Thyroid gland (tissue), 4 donors: ENCODE data around the gene MOSPD2. TPM values are rescaled to one million over a fixed set of nuclear protein-coding genes. Genes with fewer than 3 reads are reported as not detected.

Experiments
- DNase-seq, 2 donors: peaks; one replicate each; pipeline ENCODE4 v3.0.0-alpha.2; 2019
- H3K27ac ChIP-seq, 3 donors: fragments of 200-600 bp; sonication (generic); 1 replicate in 2 of 3; 2 replicates in 1 of 3; pipeline ENCODE4 v1.5.1; 2016 to 2019; ENCODE audit warnings: mild to moderate bottlenecking in 1 of 3, moderate library complexity in 1 of 3
- H3K27me3 ChIP-seq: fragments of 200-600 bp; sonication (generic); one replicate; pipeline ENCODE4 v1.5.1; 2019
- H3K36me3 ChIP-seq, 2 donors: fragments of 200-600 bp; sonication (generic); one replicate each; pipeline ENCODE4 v1.5.1; 2016 to 2019
- H3K4me1 ChIP-seq, 2 donors: fragments of 200-600 bp; sonication (generic); one replicate each; pipeline ENCODE4 v1.5.1; 2017 to 2019
- H3K4me3 ChIP-seq, 3 donors: fragments of 200-600 bp; sonication (generic); replicated peaks in 1 of 3; 1 replicate in 2 of 3; 2 replicates in 1 of 3; pipeline ENCODE4 v1.5.1; 2016; ENCODE audit warnings: mild to moderate bottlenecking in 1 of 3
- H3K9me3 ChIP-seq: fragments of 200-600 bp; sonication (generic); one replicate; pipeline ENCODE4 v1.5.1; 2017
- CTCF ChIP-seq, 6 experiments: fragments of 200-600 bp in 3 of 6; fragments of 450-650 bp in 3 of 6; sonication (generic) in 3 of 6; IDR thresholded peaks; one replicate each; pipeline ENCODE4 v1.5.1; 2016 to 2019; ENCODE audit warnings: antibody characterized with exemption in 6 of 6, mild to moderate bottlenecking in 2 of 6, inconsistent platforms in 1 of 6, moderate library complexity in 1 of 6
- POLR2A ChIP-seq, 2 donors: fragments of 450-650 bp; IDR thresholded peaks; one replicate each; pipeline ENCODE4 v1.6.1; 2017; ENCODE audit warnings: antibody characterized with exemption in 2 of 2, mild to moderate bottlenecking in 2 of 2, moderate library complexity in 1 of 2
- WGBS, 2 donors: methylation state at CpG; one replicate each; pipeline ENCODE4 v1.1.5; 2017; 5-methylcytosine and 5-hydroxymethylcytosine counted together
- intact Hi-C: fragments of 100-400 bp; cut with DNase I; formaldehyde crosslinking; loops from one replicate; pipeline ENCODE4 v1.15.1; 2023
- total RNA-seq, 4 donors: library from RNA; depleted of rRNA; stranded (reverse); fragments of >200 nt; gene quantifications; one replicate each; pipeline ENCODE4 v1.2.3, GENCODE V29; 2016

MOSPD2 gene
- total RNA-seq, 4 donors from 2014 or later, result 33.3 to 39.0 (median 37.3) TPM

DNA sequence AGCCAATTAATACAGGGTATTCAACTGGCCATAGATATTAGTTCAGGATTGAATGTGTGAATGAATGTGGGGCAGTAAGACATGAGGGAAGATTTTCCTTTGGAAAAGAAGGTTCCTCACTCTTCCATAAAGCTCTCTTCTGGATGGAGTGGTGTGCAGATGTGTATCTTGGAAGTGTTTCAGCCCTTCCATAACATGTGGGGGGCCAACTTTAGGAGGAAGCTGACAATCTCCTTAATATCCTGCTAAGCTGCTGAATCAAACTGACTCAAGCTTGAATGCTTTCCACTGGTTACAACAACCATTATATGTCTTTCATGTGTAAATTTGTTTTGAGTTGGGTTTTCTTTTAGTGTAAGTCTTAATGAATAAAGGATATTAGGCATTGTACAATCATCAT, 40.6 kb upstream of the MOSPD2 start:
- intact Hi-C loops, result no loop called here
- DNase-seq, result no peak

DNA sequence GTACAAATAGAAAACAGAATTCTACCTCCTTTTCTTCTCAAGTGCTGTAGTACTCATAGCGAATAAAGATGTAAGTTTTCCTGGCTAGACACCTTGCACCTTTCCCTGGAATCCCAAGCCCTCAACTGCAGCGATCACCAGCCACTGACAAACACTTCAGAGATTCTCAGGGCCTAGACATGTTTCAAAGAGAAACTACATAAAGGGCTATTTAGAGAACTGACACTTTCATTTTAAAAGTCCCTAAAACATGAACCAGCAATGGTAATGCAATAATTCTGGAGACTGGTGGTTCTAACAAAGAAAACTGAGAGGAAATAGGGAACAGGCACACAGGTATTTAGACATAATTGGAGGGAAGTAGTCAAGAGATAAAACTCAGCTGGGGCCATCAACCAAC, 36.1 kb upstream of the MOSPD2 start:
- no peak for TF ChIP-seq CTCF (IDR thresholded peaks at IDR 0.05)
- TF ChIP-seq POLR2A (IDR thresholded peaks at IDR 0.05), result no peak
- no peaks in the 10 kb centered on the region for H3K4me1 ChIP-seq
- no peaks in the 10 kb centered on the region for H3K9me3 ChIP-seq
- H3K36me3 ChIP-seq, result no peaks in the 10 kb centered on the region
- WGBS, 2 donors, result 78 to 97% methylated on average over 2 of the region's 2 CpGs
- no peak for DNase-seq
- no peak overlapping the region for H3K27ac ChIP-seq
- H3K4me3 ChIP-seq, result no peak overlapping the region
- H3K27me3 ChIP-seq, result no peaks in the 10 kb centered on the region
- intact Hi-C loops, result no loop called here

More for the DNA sequence above, 40.6 kb upstream of the MOSPD2 start:
- Histone ChIP-seq H3K4me3 (no peak overlapping the region), H3K9me3 (no peaks in the 10 kb centered on the region), H3K27ac (no peak overlapping the region), H3K4me1 (no peaks in the 10 kb centered on the region), H3K36me3 (no peaks in the 10 kb centered on the region), H3K27me3 (no peaks in the 10 kb centered on the region)
- no peak for TF ChIP-seq CTCF (IDR thresholded peaks at IDR 0.05)

DNA sequence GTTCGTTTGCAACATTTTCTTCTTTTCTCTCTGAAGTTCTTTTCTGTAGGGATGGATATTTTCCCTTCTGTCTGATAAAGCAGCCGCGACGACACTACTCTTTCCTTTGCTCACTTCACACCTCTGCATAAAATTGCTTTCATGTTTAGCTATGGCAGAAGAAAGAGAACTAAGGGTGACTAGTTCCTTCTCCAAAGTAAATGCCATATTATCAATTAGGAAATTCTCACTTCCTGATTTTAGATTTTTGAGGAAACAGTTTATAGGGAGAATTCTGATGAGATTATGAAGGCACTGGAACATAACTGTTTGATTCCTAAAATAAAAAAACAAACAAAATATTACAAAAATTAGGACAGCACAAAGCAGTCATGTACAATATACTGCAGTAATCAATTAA, 29.6 kb upstream of the MOSPD2 start:
- no peak overlapping the region for H3K27ac ChIP-seq
- no peak for TF ChIP-seq CTCF (IDR thresholded peaks at IDR 0.05)
- no peak for TF ChIP-seq POLR2A (IDR thresholded peaks at IDR 0.05)
- H3K27me3 ChIP-seq, result no peaks in the 10 kb centered on the region
- WGBS, 2 donors, result 85 to 92% methylated on average over 4 of the region's 4 CpGs
- no peak overlapping the region for H3K4me3 ChIP-seq
- no peaks in the 10 kb centered on the region for H3K4me1 ChIP-seq
- intact Hi-C loops, result no loop called here
- H3K9me3 ChIP-seq, result no peaks in the 10 kb centered on the region
- no peaks in the 10 kb centered on the region for H3K36me3 ChIP-seq
- DNase-seq, result no peak

GRCh38 chrX:14851526-14851925, 21.7 kb upstream of the MOSPD2 start:
- Histone ChIP-seq H3K27me3 (no peaks in the 10 kb centered on the region), H3K27ac (no peak overlapping the region), H3K9me3 (no peaks in the 10 kb centered on the region), H3K4me3 (no peak overlapping the region), H3K4me1 (no peaks in the 10 kb centered on the region), H3K36me3 (no peaks in the 10 kb centered on the region)
- TF ChIP-seq POLR2A (IDR thresholded peaks at IDR 0.05) (no peak), CTCF (IDR thresholded peaks at IDR 0.05) (no peak)
- 84 to 92% methylated on average over 3 of the region's 3 CpGs for WGBS, 2 donors
- no peak for DNase-seq
- intact Hi-C loops, result no loop called here

DNA sequence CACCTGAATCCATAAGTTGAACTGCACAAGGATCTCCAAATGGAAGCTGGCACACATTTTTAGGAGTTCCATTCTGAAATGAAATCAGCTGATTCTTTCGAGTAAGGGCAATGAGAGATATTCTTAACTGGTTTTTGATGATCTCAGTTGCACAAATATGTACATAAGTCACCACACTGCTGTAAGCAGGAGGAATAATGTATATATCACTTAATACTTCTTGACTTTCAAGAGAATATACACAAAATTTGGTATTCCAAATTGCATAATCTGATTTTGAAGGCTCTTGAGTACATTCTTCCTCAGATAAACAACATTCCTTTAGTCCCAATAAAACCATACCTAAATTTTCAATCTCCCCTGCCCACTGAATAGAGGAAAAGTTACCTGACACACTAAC, 8.6 kb upstream of the MOSPD2 start:
- no peak for DNase-seq
- H3K27ac ChIP-seq, result no peak overlapping the region
- H3K9me3 ChIP-seq, result no peaks in the 10 kb centered on the region
- 83 to 89% methylated on average over 1 of the region's 1 CpG for WGBS, 2 donors
- H3K4me3 ChIP-seq, result no peak overlapping the region
- no peaks in the 10 kb centered on the region for H3K36me3 ChIP-seq
- no peak for TF ChIP-seq POLR2A (IDR thresholded peaks at IDR 0.05)
- no peak for TF ChIP-seq CTCF (IDR thresholded peaks at IDR 0.05)
- H3K4me1 ChIP-seq, result no peaks in the 10 kb centered on the region
- intact Hi-C loops, result no loop called here
- H3K27me3 ChIP-seq, result no peaks in the 10 kb centered on the region
